Measurements from ENCODE around the gene SIRPG. TPM values are rescaled to one million over a fixed set of nuclear protein-coding genes. Genes with fewer than 3 reads are reported as not detected.

The SIRPG gene
- total RNA-seq, 1 donor from 2014 or later: not detected

GRCh38 chr20:1660246-1660645, 2.7 kb upstream of the SIRPG start:
- DNase-seq (ENCODE audit: extremely low spot score in 2 of 2): no peak
- no peaks in the 10 kb centered on the region for H3K9me3 ChIP-seq
- H3K27ac ChIP-seq: no peak overlapping the region
- no peak overlapping the region for H3K4me3 ChIP-seq
- no peaks in the 10 kb centered on the region for H3K27me3 ChIP-seq
- intact Hi-C loops (cut with DNase I): no loop called here
- no peak for TF ChIP-seq CTCF (IDR thresholded peaks at IDR 0.05)
- no peak for TF ChIP-seq POLR2AphosphoS5 (IDR thresholded peaks at IDR 0.05; ENCODE audit: insufficient read depth in 1 of 2, low read depth in 1 of 2)
- TF ChIP-seq POLR2A (IDR thresholded peaks at IDR 0.05): no peak
- no peaks in the 10 kb centered on the region for H3K36me3 ChIP-seq
- no peaks in the 10 kb centered on the region for H3K4me1 ChIP-seq

- TF ChIP-seq POLR2AphosphoS5 (IDR thresholded peaks at IDR 0.05; ENCODE audit: insufficient read depth in 1 of 2, low read depth in 1 of 2) (no peak), POLR2A (IDR thresholded peaks at IDR 0.05) (no peak), CTCF (IDR thresholded peaks at IDR 0.05) (no peak)
- Histone ChIP-seq H3K27me3 (no peaks in the 10 kb centered on the region), H3K27ac (no peak overlapping the region), H3K36me3 (no peaks in the 10 kb centered on the region), H3K9me3 (no peaks in the 10 kb centered on the region), H3K4me3 (no peak overlapping the region), H3K4me1 (no peaks in the 10 kb centered on the region)
- no peak for DNase-seq (ENCODE audit: extremely low spot score in 2 of 2)
- intact Hi-C loops (cut with DNase I): no loop called here
Observed at GRCh38 chr20:1656844-1657243, 735 bp downstream of the SIRPG start.

- TF ChIP-seq CTCF (IDR thresholded peaks at IDR 0.05): no peak
- TF ChIP-seq POLR2AphosphoS5 (IDR thresholded peaks at IDR 0.05; ENCODE audit: insufficient read depth in 1 of 2, low read depth in 1 of 2): no peak
- TF ChIP-seq POLR2A (IDR thresholded peaks at IDR 0.05): no peak
- intact Hi-C loops (cut with DNase I): no loop called here
- DNase-seq (ENCODE audit: extremely low spot score in 2 of 2): no peak
- no peak overlapping the region for H3K4me3 ChIP-seq
- no peaks in the 10 kb centered on the region for H3K27me3 ChIP-seq
- H3K4me1 ChIP-seq: no peaks in the 10 kb centered on the region
- no peaks in the 10 kb centered on the region for H3K9me3 ChIP-seq
- H3K27ac ChIP-seq: no peak overlapping the region
- no peaks in the 10 kb centered on the region for H3K36me3 ChIP-seq
Observed at GRCh38 chr20:1654996-1655395, 2.6 kb downstream of the SIRPG start.

- Histone ChIP-seq H3K36me3 (no peaks in the 10 kb centered on the region), H3K9me3 (no peaks in the 10 kb centered on the region), H3K4me1 (no peaks in the 10 kb centered on the region), H3K27me3 (no peaks in the 10 kb centered on the region), H3K27ac (no peak overlapping the region), H3K4me3 (no peak overlapping the region)
- intact Hi-C loops (cut with DNase I): no loop called here
- TF ChIP-seq POLR2A (IDR thresholded peaks at IDR 0.05): no peak
- TF ChIP-seq CTCF (IDR thresholded peaks at IDR 0.05): no peak
- no peak for TF ChIP-seq POLR2AphosphoS5 (IDR thresholded peaks at IDR 0.05; ENCODE audit: insufficient read depth in 1 of 2, low read depth in 1 of 2)
- DNase-seq (ENCODE audit: extremely low spot score in 2 of 2): no peak
Observed at GRCh38 chr20:1652960-1653359, 4.6 kb downstream of the SIRPG start.

GRCh38 chr20:1652104-1652503, 5.5 kb downstream of the SIRPG start:
- intact Hi-C loops (cut with DNase I): no loop called here
- Histone ChIP-seq H3K27ac (no peak overlapping the region), H3K4me3 (no peak overlapping the region), H3K9me3 (no peaks in the 10 kb centered on the region), H3K4me1 (no peaks in the 10 kb centered on the region), H3K36me3 (no peaks in the 10 kb centered on the region), H3K27me3 (no peaks in the 10 kb centered on the region)
- DNase-seq (ENCODE audit: extremely low spot score in 2 of 2): no peak
- TF ChIP-seq CTCF (IDR thresholded peaks at IDR 0.05) (no peak), POLR2AphosphoS5 (IDR thresholded peaks at IDR 0.05; ENCODE audit: insufficient read depth in 1 of 2, low read depth in 1 of 2) (no peak), POLR2A (IDR thresholded peaks at IDR 0.05) (no peak)

Data from vagina (tissue), 2 donors.